22Rv1 (cell line): ENCODE results near the gene CCDC174.

ENCODE experiments used
- H3K27ac ChIP-seq: fragments of 450-650 bp; 2 replicates; pipeline ENCODE4 v1.5.1; 2017
- CTCF ChIP-seq: fragments of 450-650 bp; IDR thresholded peaks from 2 replicates; pipeline ENCODE4 v1.5.1; 2017; ENCODE audit warnings: mild to moderate bottlenecking
- ZFX ChIP-seq: fragments of 450-650 bp; IDR thresholded peaks from 2 replicates; pipeline ENCODE4 v1.6.1; 2017; ENCODE audit warnings: antibody characterized with exemption, borderline replicate concordance

The CCDC174 gene

GRCh38 chr3:14646131-14646573 lies 5.4 kb upstream of the CCDC174 start:
- no peak overlapping the region for H3K27ac ChIP-seq
- TF ChIP-seq CTCF (no peak), ZFX (no peak)

GRCh38 chr3:14646589-14647413 lies 4.8 kb upstream of the CCDC174 start:
- no peak overlapping the region for H3K27ac ChIP-seq
- no peak for TF ChIP-seq ZFX
- no peak for TF ChIP-seq CTCF

- no peak overlapping the region for H3K27ac ChIP-seq
- TF ChIP-seq CTCF (no peak), ZFX (no peak)
These were observed 3.3 kb upstream of the CCDC174 start for GRCh38 chr3:14647976-14648955.

- no peak overlapping the region for H3K27ac ChIP-seq
- TF ChIP-seq ZFX (no peak), CTCF (no peak)
These were observed 2.1 kb upstream of the CCDC174 start for GRCh38 chr3:14649466-14649865.

- H3K27ac ChIP-seq = no peak overlapping the region
- no peak for TF ChIP-seq CTCF
- TF ChIP-seq ZFX = no peak
These were observed 1.4 kb upstream of the CCDC174 start for GRCh38 chr3:14650193-14650592.

- H3K27ac ChIP-seq = peak overlapping the region; percentile 84
These were observed 872 bp downstream of the CCDC174 start for GRCh38 chr3:14652360-14652907.

GRCh38 chr3:14657579-14657978 lies 6.0 kb downstream of the CCDC174 start:
- H3K27ac ChIP-seq = no peak overlapping the region
- TF ChIP-seq ZFX (no peak), CTCF (no peak)
